Cardiac fibroblast (primary cell): ENCODE results near the gene MACROH2A2.
"Not testable (repeated sequence)": the region's sequence is repeated elsewhere in the genome, so short reads cannot be mapped to it uniquely, and the experiment has no call there.

Experiments used
- DNase-seq, 2 donors: peaks; one replicate each; pipeline versions ENCODE4 v3.0.0 to v3.0.0-alpha.2; 2010; ENCODE audit warnings: low read depth in 2 of 2
- H3K4me3 ChIP-seq, 2 donors: replicated peaks in 1 of 2; 1 replicate in 1 of 2; 2 replicates in 1 of 2; pipeline ENCODE4 v1.5.1; 2011; ENCODE audit warnings: low read depth in 2 of 2, low read length in 2 of 2, mild to moderate bottlenecking in 2 of 2, moderate library complexity in 1 of 2
- TF ChIP-seq, protein P1 (sequence below): IDR thresholded peaks from one replicate; pipeline ENCODE4 v1.5.1; 2011; ENCODE audit warnings: low read depth, mild to moderate bottlenecking, low read length, inconsistent platforms

MACROH2A2 gene

GRCh38 chr10:70038923-70039322 lies 13.7 kb upstream of the MACROH2A2 start:
- H3K4me3 ChIP-seq: no peak overlapping the region
- TF ChIP-seq, protein P1, sequence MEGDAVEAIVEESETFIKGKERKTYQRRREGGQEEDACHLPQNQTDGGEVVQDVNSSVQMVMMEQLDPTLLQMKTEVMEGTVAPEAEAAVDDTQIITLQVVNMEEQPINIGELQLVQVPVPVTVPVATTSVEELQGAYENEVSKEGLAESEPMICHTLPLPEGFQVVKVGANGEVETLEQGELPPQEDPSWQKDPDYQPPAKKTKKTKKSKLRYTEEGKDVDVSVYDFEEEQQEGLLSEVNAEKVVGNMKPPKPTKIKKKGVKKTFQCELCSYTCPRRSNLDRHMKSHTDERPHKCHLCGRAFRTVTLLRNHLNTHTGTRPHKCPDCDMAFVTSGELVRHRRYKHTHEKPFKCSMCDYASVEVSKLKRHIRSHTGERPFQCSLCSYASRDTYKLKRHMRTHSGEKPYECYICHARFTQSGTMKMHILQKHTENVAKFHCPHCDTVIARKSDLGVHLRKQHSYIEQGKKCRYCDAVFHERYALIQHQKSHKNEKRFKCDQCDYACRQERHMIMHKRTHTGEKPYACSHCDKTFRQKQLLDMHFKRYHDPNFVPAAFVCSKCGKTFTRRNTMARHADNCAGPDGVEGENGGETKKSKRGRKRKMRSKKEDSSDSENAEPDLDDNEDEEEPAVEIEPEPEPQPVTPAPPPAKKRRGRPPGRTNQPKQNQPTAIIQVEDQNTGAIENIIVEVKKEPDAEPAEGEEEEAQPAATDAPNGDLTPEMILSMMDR: no peak
- no peak for DNase-seq

- TF ChIP-seq, protein P1: no peak
- H3K4me3 ChIP-seq: no peak overlapping the region
- no peak for DNase-seq
Measured at GRCh38 chr10:70041016-70041415, 11.6 kb upstream of the MACROH2A2 start.

DNA sequence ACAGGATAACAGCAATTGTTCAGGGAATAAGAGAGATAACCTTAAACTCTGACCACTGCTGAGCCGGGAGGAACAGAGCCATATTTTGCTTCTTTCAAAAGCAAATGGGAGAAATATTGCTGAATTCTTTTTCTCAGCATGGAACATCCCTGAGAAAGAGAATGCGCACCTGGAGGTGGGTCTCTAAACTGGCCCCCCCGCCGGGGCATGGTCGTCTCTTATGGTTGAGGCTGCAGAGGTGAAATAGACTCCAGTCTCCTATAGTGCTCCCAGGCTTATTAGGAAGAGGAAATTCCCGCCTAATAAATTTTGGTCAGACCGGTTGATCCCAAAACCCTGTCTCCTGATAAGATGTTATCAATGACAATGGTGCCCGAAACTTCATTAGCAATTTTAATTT lies 10.9 kb upstream of the MACROH2A2 start:
- H3K4me3 ChIP-seq, DNase-seq: not testable (repeated sequence)

GRCh38 chr10:70047066-70047465 lies 5.6 kb upstream of the MACROH2A2 start:
- DNase-seq, H3K4me3 ChIP-seq: not testable (repeated sequence)

DNA sequence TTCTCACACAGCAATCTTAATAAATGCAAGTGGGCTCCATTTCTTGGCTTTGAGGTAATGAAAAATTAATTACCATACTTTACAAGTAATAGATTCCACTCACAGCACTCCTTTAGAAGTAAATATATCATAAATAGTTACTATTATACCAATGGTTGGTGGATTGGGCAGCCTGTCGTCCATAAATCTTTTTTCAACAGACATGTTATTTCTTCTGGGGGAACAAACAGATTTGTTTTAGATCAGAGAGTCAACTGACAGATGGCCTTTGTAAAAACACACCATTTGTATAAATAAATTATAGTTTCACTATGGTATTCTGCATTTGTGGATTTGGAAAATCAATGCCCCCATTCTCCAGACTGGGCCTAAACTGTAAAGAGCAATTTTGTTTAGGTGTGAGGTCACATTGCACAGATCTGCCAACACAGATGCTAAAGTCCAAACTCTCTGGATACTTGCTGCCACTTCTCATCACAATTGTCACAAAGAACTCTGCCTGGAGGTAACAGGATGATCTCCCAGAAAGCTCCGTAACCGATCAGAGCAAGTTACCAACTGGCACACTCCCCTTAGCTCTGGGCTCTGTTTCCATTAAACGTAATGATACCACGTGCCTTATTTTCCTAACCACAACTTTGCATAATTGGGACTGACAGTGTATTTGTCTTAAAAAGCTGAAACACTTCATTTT lies 4.5 kb upstream of the MACROH2A2 start:
- H3K4me3 ChIP-seq: no peak overlapping the region
- TF ChIP-seq, protein P1: no peak
- no peak for DNase-seq

- DNase-seq: no peak
- H3K4me3 ChIP-seq: no peak overlapping the region
- TF ChIP-seq, protein P1: no peak
Measured at GRCh38 chr10:70051848-70052247, 798 bp upstream of the MACROH2A2 start.

DNA sequence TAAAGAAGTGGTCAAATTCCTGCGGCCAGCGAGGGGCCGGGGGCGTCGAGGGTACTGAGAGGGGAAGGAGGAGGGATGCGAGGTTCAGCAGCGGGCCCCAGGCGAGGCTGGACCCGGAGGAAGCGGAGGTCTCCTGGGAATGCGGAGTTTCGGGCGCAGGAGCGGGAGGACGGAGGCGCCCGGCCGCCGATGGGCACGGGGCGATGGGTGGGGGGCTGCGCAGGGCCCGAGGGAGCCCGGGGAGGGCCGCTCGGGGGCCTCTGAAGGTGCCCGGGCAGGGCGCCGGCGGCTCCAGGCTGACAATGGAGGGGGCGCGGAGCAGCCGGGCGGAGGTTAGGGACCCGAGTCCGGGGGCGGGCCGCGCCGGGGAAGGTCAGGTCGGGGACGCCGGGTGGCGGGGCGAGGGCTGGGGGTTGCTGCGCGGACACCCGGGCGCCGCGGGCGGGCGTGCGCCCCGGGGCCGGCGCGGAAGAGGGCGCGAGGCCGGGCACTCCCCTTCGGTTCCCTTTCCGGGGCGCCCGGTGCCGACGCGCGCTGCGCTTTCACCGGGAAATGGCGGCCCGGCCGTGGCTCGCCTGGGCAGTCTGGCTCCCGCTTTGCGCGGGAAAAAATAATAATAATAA lies 683 bp downstream of the MACROH2A2 start:
- TF ChIP-seq, protein P1: no peak
- DNase-seq: peak; percentile 5 to 16
- H3K4me3 ChIP-seq: peak overlapping the region; percentile 65 to 82

DNA sequence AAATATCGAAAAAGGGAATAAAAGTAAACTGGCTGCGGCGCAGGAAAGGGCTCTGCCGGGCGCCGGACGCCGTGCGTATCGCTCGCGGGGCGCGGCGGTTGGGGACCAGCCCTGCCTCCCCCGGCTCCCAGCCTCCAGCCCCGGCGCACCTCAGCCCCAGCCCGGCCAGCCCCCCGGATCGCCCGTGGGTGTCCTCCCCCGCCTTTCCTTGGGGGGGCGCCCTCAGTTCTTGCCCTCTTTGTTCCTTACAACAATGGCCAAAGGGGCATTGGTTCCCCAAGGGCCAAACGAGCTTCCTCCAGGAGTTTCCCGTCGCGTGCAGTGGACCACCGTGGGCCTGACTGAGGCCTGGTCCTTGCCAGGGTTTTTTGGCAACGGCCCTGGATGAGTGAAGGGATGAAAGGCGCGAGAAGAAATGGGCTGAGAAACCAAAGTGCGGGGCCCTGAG lies 1.2 kb downstream of the MACROH2A2 start:
- peak; percentile 16 to 22 for DNase-seq
- peak overlapping the region; percentile 65 to 82 for H3K4me3 ChIP-seq
- TF ChIP-seq, protein P1: no peak
